H9 (cell line): ENCODE data around the gene TMEM184B. TPM values are rescaled to one million over a fixed set of nuclear protein-coding genes. Genes with fewer than 3 reads are reported as not detected.
"Not testable (repeated sequence)": the region's sequence is repeated elsewhere in the genome, so short reads cannot be mapped to it uniquely, and the experiment has no call there.

ENCODE experiments used
- DNase-seq: peaks from one replicate; pipeline ENCODE4 v3.0.0-alpha.2; 2017
- H2AFZ ChIP-seq: one replicate; pipeline ENCODE4 v1.6.1; 2013; ENCODE audit warnings: mild to moderate bottlenecking, low read length, control low read depth, moderate library complexity
- H2AK5ac ChIP-seq: 2 replicates; pipeline ENCODE4 v1.6.1; 2013; ENCODE audit warnings: low read length, control low read depth, mixed read lengths; ENCODE audit not compliant: insufficient read length
- H2BK120ac ChIP-seq: one replicate; pipeline ENCODE4 v1.6.1; 2013; ENCODE audit warnings: low read depth, mild to moderate bottlenecking, low read length, control low read depth, inconsistent platforms; ENCODE audit not compliant: poor library complexity, severe bottlenecking
- H2BK12ac ChIP-seq: 2 replicates; pipeline ENCODE4 v1.6.1; 2013; ENCODE audit warnings: low read length, control low read depth, mixed read lengths, low read depth; ENCODE audit not compliant: insufficient read length
- H2BK15ac ChIP-seq: 2 replicates; pipeline ENCODE4 v1.6.1; 2013; ENCODE audit warnings: low read depth, low read length, control low read depth
- H2BK20ac ChIP-seq: one replicate; pipeline ENCODE4 v1.6.1; 2013; ENCODE audit warnings: low read depth, mild to moderate bottlenecking, low read length, control low read depth, inconsistent platforms; ENCODE audit not compliant: poor library complexity, severe bottlenecking
- H2BK5ac ChIP-seq: 2 replicates; pipeline ENCODE4 v1.6.1; 2013; ENCODE audit warnings: low read length, control low read depth, mixed read lengths; ENCODE audit not compliant: insufficient read length
- H3K14ac ChIP-seq: 2 replicates; pipeline ENCODE4 v1.6.1; 2013; ENCODE audit warnings: low read length, control low read depth; ENCODE audit not compliant: insufficient read depth
- H3K18ac ChIP-seq: 2 replicates; pipeline ENCODE4 v1.6.1; 2013; ENCODE audit warnings: low read depth, mild to moderate bottlenecking, mixed read lengths, low read length, control low read depth; ENCODE audit not compliant: insufficient read length
- H3K23ac ChIP-seq: 2 replicates; pipeline ENCODE4 v1.6.1; 2013; ENCODE audit warnings: low read length, control low read depth, mixed read lengths, low read depth; ENCODE audit not compliant: insufficient read length
- H3K23me2 ChIP-seq: 2 replicates; pipeline ENCODE4 v1.6.1; 2013; ENCODE audit warnings: low read depth, mild to moderate bottlenecking, mixed read lengths, low read length, control low read depth; ENCODE audit not compliant: insufficient read length, poor library complexity, severe bottlenecking
- H3K27ac ChIP-seq: 2 replicates; pipeline ENCODE4 v1.5.1; 2013; ENCODE audit warnings: low read length, control low read depth, mixed read lengths, low read depth; ENCODE audit not compliant: insufficient read length
- H3K27me3 ChIP-seq: 2 replicates; pipeline ENCODE4 v1.6.1; 2013; ENCODE audit warnings: low read length, control low read depth, inconsistent platforms; ENCODE audit not compliant: insufficient read depth
- H3K4ac ChIP-seq: 2 replicates; pipeline ENCODE4 v1.6.1; 2013; ENCODE audit warnings: low read depth, mild to moderate bottlenecking, control low read depth, inconsistent platforms, low read length, moderate library complexity
- H3K4me1 ChIP-seq: 2 replicates; pipeline ENCODE4 v1.6.1; 2013; ENCODE audit warnings: low read length, control low read depth, inconsistent platforms; ENCODE audit not compliant: insufficient read depth
- H3K4me2 ChIP-seq: 2 replicates; pipeline ENCODE4 v1.6.1; 2013; ENCODE audit warnings: low read length, control low read depth, mixed read lengths; ENCODE audit not compliant: insufficient read length, insufficient read depth
- H3K56ac ChIP-seq: 2 replicates; pipeline ENCODE4 v1.6.1; 2013; ENCODE audit warnings: low read depth, mild to moderate bottlenecking, mixed read lengths, low read length, control low read depth; ENCODE audit not compliant: insufficient read length
- H3K79me1 ChIP-seq: 2 replicates; pipeline ENCODE4 v1.6.1; 2013; ENCODE audit warnings: low read depth, mild to moderate bottlenecking, moderate library complexity, low read length, control low read depth, inconsistent platforms; ENCODE audit not compliant: insufficient read depth, poor library complexity, severe bottlenecking
- H3K79me2 ChIP-seq: 2 replicates; pipeline ENCODE4 v1.6.1; 2013; ENCODE audit warnings: low read length, control low read depth, inconsistent platforms; ENCODE audit not compliant: insufficient read depth
- H3K9ac ChIP-seq: 2 replicates; pipeline ENCODE4 v1.6.1; 2013; ENCODE audit warnings: low read length, control low read depth, mixed read lengths; ENCODE audit not compliant: insufficient read length; ENCODE audit errors: extremely low read depth
- H3K9me3 ChIP-seq: one replicate; pipeline ENCODE4 v1.6.1; 2013; ENCODE audit warnings: low read depth, low read length, inconsistent platforms; ENCODE audit not compliant: control insufficient read depth
- H3T11ph ChIP-seq: one replicate; pipeline ENCODE4 v1.6.1; 2013; ENCODE audit warnings: mild to moderate bottlenecking, low read length, control low read depth, inconsistent platforms
- H4K20me1 ChIP-seq: one replicate; pipeline ENCODE4 v1.6.1; 2013; ENCODE audit not compliant: control insufficient read depth, insufficient read length, insufficient read depth
- H4K5ac ChIP-seq: 2 replicates; pipeline ENCODE4 v1.6.1; 2013; ENCODE audit warnings: low read depth, mild to moderate bottlenecking, mixed read lengths, low read length, control low read depth; ENCODE audit not compliant: insufficient read length
- H4K8ac ChIP-seq: replicated peaks from 2 replicates; pipeline ENCODE4 v1.6.1; 2013; ENCODE audit warnings: low read length, control low read depth, mixed read lengths, low read depth; ENCODE audit not compliant: insufficient read length
- H4K91ac ChIP-seq: 2 replicates; pipeline ENCODE4 v1.6.1; 2013; ENCODE audit warnings: low read depth, mild to moderate bottlenecking, moderate library complexity, mixed read lengths, low read length, control low read depth; ENCODE audit not compliant: insufficient read length
- H3K27ac Mint-ChIP-seq, 3 experiments: 2 replicates in 2 of 3; 3 replicates in 1 of 3; pipeline ENCODE4 v1.8.0; 2020 to 2021; ENCODE audit warnings: mixed read lengths in 3 of 3, mild to moderate bottlenecking in 1 of 3, moderate library complexity in 1 of 3
- H3K27me3 Mint-ChIP-seq: 2 replicates; pipeline ENCODE4 v1.8.0; 2021; ENCODE audit warnings: low read depth, mild to moderate bottlenecking, moderate library complexity, mixed read lengths
- H3K36me3 Mint-ChIP-seq, 3 experiments: 2 replicates in 2 of 3; 3 replicates in 1 of 3; pipeline ENCODE4 v1.8.0; 2020 to 2021; ENCODE audit warnings: low read depth in 3 of 3, mixed read lengths in 3 of 3; ENCODE audit not compliant: insufficient read depth in 1 of 3
- H3K4me1 Mint-ChIP-seq, 2 experiments: 2 replicates each; pipeline ENCODE4 v1.8.0; 2020; ENCODE audit warnings: mixed read lengths in 2 of 2
- H3K4me3 Mint-ChIP-seq, 2 experiments: 2 replicates in 1 of 2; 3 replicates in 1 of 2; pipeline ENCODE4 v1.8.0; 2020 to 2021; ENCODE audit warnings: mild to moderate bottlenecking in 2 of 2, mixed read lengths in 2 of 2, moderate library complexity in 1 of 2
- H3K9me3 Mint-ChIP-seq, 2 experiments: 2 replicates in 1 of 2; 3 replicates in 1 of 2; pipeline ENCODE4 v1.8.0; 2020; ENCODE audit warnings: mild to moderate bottlenecking in 2 of 2, mixed read lengths in 2 of 2, moderate library complexity in 1 of 2
- CTCF ChIP-seq: fragments of 200-600 bp; sonication (generic); conservative IDR thresholded peaks from 3 replicates; pipeline ENCODE4 v1.8.0; 2021; ENCODE audit warnings: antibody characterized with exemption, mild to moderate bottlenecking
- WGBS: extraction: QIAGEN DNeasy Blood & Tissue Kit; methylation state at CpG from one replicate; pipeline ENCODE4 v1.1.7; 2013; ENCODE audit warnings: missing lambda C conversion rate, low lambda C conversion rate, mixed read lengths; ENCODE audit not compliant: insufficient read length; ENCODE audit errors: extremely low coverage; 5-methylcytosine and 5-hydroxymethylcytosine counted together
- total RNA-seq: library from RNA; stranded (reverse); gene quantifications from 2 replicates; pipeline ENCODE4 v1.2.1, GENCODE V29; 2021

The TMEM184B gene
- total RNA-seq, 1 experiment from 2014 or later, result 58.5 TPM

- Histone ChIP-seq H3K27ac (no peak overlapping the region), H3K14ac (no peak overlapping the region), H3K27me3 (no peaks in the 10 kb centered on the region), H4K8ac (no peak overlapping the region), H3K4me2 (no peak overlapping the region), H2BK12ac (no peak overlapping the region), H3T11ph (no peak overlapping the region), H3K9me3 (no peaks in the 10 kb centered on the region), H4K20me1 (no peaks in the 10 kb centered on the region), H3K79me2 (no peaks in the 10 kb centered on the region), H3K23ac (no peak overlapping the region), H4K91ac (no peak overlapping the region), H3K9ac (peak overlapping the region; percentile 38), H3K4ac (no peak overlapping the region), H3K18ac (no peak overlapping the region), H2AFZ (no peak overlapping the region), H2AK5ac (no peak overlapping the region), H3K79me1 (no peaks in the 10 kb centered on the region), H3K56ac (no peak overlapping the region), H2BK15ac (no peak overlapping the region), H4K5ac (no peak overlapping the region), H3K23me2 (peaks cover 8% of the 10 kb centered on the region), H2BK20ac (no peak overlapping the region), H2BK120ac (no peak overlapping the region), H3K4me1 (peaks cover 12% of the 10 kb centered on the region), H2BK5ac (no peak overlapping the region)
- H3K4me3 Mint-ChIP-seq, result no peak overlapping the region
- peaks cover 3% of the 10 kb centered on the region; the same call in 1 of the 2 replicates for H3K27me3 Mint-ChIP-seq
- H3K36me3 Mint-ChIP-seq, result peaks cover 0 to 7% (median 0%) of the 10 kb centered on the region in 3 experiments; a peak in 3 of 7 replicates
- H3K9me3 Mint-ChIP-seq, result no peaks in the 10 kb centered on the region
- H3K4me1 Mint-ChIP-seq, result peaks cover 31 to 36% of the 10 kb centered on the region in 2 experiments
- peak overlapping the region; percentile 17 to 71 (median 45); a peak in 5 of 7 replicates for H3K27ac Mint-ChIP-seq
- no peak for TF ChIP-seq CTCF
- DNase-seq, result no peak
- no CpG with 5 or more reads among the region's 15 CpGs for WGBS
These were observed 94.7 kb downstream of the TMEM184B start for GRCh38 chr22:38177926-38178604.

GRCh38 chr22:38177571-38177925 lies 95.3 kb downstream of the TMEM184B start:
- H2AK5ac ChIP-seq, H2BK12ac ChIP-seq, H2BK120ac ChIP-seq, DNase-seq, H3K23ac ChIP-seq, H3K56ac ChIP-seq, H3K27ac ChIP-seq, H4K91ac ChIP-seq, H2BK5ac ChIP-seq, H3K4ac ChIP-seq, H3K9me3 Mint-ChIP-seq, H2BK20ac ChIP-seq, H3K4me3 Mint-ChIP-seq, H4K20me1 ChIP-seq, H3K36me3 Mint-ChIP-seq, H3K27me3 Mint-ChIP-seq, H3K27me3 ChIP-seq, H3K9ac ChIP-seq, H4K5ac ChIP-seq, H3K23me2 ChIP-seq, H3K4me2 ChIP-seq, H3T11ph ChIP-seq, H3K14ac ChIP-seq, H4K8ac ChIP-seq, H3K79me1 ChIP-seq, H3K9me3 ChIP-seq, H3K79me2 ChIP-seq, H3K18ac ChIP-seq, H2BK15ac ChIP-seq, H2AFZ ChIP-seq: not testable (repeated sequence)
- peaks cover 12% of the 10 kb centered on the region for H3K4me1 ChIP-seq
- WGBS, result no CpG with 5 or more reads among the region's 9 CpGs
- H3K4me1 Mint-ChIP-seq, result peaks cover 32 to 41% of the 10 kb centered on the region in 2 experiments
- peak overlapping the region in 2 of 3 experiments; percentile 17 to 71; a peak in 4 of 7 replicates for H3K27ac Mint-ChIP-seq
